NT2/D1 (cell line): ENCODE measurements around the gene GALNT12.

Source experiments
- SUZ12 ChIP-seq: IDR thresholded peaks from 2 replicates; pipeline ENCODE4 v1.6.1; 2011; ENCODE audit not compliant: insufficient read length, insufficient read depth; ENCODE audit errors: extremely low read depth
- YY1 ChIP-seq: IDR thresholded peaks from 2 replicates; pipeline ENCODE4 v1.6.1; 2011; ENCODE audit not compliant: insufficient read length, insufficient read depth
- ZNF274 ChIP-seq: IDR thresholded peaks from 2 replicates; pipeline ENCODE4 v1.6.1; 2011; ENCODE audit warnings: mild to moderate bottlenecking, low read depth, low read length

GRCh38 chr9:98851730-98852459, 44.4 kb downstream of the GALNT12 start:
- no peak for TF ChIP-seq YY1
- no peak for TF ChIP-seq ZNF274
- no peak for TF ChIP-seq SUZ12
